Measurements from ENCODE around the gene LRP8.

Gene LRP8

DNA sequence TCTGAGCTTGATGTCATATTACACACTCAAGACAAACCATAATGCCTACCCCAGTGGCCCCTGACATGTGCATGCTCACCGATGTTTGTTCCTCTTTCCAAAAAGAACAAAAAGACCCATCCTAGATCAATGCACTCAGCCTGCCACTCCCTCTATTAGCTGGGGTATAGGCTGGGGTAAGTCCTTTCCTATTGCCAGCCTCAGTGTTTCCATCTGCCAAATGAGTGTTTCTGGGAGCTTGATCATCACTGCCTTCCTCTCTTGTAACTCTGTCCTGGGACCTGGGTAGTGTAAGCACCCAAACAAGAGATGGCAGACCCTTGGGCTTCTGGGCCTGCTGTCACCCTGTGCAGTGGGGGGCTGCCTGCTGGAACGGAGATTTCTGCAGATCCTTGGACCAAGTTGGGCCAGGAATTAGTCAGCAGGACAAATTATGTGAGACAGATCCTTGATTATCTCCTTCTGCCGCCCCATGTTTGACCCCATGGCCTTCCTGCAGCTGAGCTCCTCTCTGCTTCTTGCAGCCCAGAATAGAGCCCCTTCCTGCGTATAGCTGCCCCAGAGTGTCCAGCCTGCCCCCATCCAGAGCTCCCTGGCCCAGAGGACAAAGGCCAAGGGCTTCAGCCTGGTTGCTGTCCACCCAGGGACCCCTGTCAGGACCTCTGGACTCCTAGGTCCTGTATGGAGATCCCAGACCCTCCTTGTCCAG, 31.5 kb upstream of the LRP8 start:
- DNase-seq, result no peak

- DNase-seq, result no peak
These were observed 28.8 kb upstream of the LRP8 start for GRCh38 chr1:53356637-53357036.

DNA sequence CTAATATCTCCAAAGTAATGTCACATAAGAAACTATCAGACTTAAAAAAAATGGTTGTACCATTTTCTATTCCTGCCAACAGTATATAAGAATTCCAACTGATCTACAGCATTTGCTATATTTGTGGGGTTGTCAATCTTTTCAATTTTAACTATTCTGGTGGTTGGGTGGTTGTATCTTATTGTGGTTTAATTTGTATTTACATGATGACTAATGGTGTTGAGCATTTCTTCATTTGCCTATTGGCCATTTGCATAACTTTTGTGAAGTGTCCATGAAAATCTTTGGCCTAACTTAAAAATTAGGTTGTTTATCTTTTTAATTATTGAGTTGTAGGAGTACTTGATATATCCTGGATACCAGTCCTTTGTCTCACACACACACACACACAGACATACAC, 26.2 kb upstream of the LRP8 start:
- DNase-seq, result no peak

DNA sequence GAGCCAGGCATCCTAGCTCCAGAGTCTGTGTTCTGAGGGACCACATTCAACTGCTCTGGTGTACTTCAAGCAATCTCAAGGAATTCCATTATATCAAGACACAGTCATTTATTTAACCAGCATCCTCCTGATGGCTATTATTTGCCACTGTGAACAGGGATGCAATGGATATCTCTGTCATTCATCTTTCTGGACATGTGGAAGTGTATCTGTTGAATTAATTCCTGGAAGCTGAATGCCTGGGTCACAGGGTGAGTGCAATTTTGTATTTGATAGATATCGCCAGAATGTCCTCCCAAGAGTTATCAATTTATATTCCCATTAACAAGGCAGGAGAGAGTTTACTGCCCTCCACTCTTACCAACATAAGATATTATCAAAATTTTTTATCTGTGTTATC, 24.7 kb upstream of the LRP8 start:
- DNase-seq, result no peak

GRCh38 chr1:53350853-53351767, 23.2 kb upstream of the LRP8 start:
- DNase-seq, result no peak

DNA sequence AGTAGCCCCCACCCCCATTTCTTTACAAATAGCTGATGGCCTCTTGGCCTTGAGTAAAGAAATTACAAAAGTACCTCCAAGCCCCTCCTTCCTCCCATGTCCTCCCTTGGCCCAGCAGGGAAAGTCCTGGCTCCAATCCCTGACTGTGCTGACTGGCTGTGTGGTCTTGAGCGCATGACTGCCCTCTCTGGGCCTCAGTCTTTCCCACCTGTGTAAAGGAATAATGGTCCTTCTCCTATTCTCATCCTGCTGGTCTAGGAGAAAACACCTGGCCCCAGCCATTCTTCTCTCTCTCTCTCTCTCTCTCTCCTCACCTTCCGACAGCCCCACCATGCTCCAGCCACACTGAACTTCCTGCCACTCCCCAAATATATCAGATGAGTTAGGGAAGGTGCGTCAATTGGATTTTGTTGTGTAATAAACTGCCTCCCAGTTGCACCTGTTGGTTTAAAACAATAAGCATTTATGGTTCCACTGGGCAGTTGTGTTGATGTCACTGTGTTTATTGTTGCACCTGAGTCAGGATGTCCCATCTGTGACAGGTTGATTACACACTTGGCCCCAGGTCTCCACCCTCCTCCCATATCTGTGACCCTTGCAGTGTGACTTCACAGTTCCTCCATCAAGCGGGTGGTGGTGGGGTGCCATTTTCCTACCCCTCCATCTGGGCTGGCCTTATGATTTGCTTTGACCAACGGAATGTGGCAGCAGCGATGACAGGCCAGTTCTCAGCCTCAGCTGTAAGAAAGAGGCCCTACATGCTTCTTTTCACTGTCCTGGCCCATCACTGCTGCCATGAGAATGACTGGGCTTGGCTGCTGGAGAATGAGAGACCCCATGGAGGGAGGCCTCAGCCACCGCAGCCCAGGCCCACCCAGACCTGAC, 22.3 kb upstream of the LRP8 start:
- DNase-seq, result no peak

- no peak for DNase-seq
These were observed 21.5 kb upstream of the LRP8 start for GRCh38 chr1:53349369-53349835.

DNA sequence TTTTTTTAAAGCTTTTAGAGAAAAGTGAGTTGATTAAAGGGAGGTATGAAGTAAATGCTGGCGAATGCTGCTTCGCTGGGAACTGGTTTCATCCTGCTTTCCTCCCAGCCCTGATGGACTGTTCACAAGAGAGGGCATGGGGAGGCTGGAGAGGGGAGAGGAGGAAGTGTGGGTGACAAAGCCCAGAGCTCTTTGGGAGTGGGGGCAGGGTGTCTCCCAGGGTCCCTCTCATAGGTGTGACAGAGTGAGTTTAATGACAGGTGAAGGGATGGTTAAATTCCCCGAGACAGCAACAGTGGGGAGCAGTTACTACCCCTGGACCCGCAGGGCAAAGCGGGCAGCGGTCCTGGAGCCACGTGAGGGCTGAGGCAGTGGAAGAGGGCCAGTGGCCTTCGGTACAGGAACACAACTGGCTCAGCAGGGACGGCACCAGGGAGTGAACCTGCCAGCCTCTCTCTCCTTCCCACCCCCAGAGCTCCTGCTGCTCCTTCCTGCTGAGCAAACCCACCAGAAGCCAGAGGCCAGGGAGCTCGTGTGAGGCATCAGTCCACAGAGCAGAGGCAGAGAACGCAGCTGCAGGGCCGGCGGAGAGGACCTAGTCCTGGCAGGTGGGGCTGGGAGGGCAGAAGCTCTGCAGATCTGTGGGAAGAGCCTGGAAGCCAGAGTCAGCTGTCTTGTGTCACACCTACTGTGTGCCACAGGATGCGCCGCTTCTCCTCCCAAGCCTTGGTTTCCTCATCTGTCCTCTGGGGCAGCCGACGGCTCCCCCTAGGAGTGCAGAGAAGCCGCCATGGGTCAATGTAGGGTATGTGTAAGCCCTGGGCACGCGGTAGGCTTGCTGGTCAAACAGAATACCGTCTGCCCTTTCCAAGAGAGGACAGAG, 20.9 kb upstream of the LRP8 start:
- no peak for DNase-seq

- no peak for DNase-seq
These were observed 18.9 kb upstream of the LRP8 start for GRCh38 chr1:53346814-53347176.

DNA sequence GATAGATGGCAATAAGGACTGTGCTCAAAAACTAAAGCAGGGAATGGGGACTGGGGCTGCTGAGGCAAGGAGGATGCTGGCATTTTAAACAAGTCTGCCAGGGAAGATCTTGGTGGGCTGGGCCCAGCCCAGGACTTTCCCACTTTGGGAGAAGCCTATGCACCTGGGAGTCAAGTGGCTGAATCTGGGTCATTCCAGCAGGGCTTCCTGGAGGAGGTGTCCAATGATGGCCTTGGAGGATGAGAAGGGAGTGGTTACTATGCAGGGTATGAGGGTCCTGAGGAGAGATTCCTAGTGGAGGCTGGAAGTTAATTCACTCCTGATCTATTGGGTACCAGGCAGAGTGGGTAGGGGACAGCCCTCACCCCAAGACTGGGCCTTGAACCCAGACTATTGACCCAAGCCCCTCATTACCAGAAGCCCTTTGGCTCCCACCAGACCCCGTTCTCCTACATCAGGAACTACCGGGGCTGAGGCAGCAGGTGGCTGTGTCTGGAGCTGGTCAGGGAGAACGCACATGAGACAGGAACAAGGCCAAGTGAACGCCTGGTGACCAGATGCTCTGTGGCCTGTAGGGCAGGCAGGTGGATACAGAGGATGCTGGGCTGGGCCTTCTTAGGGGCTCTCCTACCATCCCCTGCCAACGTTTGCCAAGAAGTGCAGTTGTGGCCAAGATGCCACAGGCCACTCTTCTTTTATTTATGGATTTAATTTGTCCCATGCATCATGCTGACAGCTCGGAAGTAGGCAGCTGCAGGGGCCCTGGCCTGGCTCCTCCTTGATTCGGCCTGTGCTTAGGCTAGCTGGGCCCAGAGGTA, 18.3 kb upstream of the LRP8 start:
- DNase-seq, result no peak

GRCh38 chr1:53344921-53345838, 17.3 kb upstream of the LRP8 start:
- DNase-seq, result no peak

DNA sequence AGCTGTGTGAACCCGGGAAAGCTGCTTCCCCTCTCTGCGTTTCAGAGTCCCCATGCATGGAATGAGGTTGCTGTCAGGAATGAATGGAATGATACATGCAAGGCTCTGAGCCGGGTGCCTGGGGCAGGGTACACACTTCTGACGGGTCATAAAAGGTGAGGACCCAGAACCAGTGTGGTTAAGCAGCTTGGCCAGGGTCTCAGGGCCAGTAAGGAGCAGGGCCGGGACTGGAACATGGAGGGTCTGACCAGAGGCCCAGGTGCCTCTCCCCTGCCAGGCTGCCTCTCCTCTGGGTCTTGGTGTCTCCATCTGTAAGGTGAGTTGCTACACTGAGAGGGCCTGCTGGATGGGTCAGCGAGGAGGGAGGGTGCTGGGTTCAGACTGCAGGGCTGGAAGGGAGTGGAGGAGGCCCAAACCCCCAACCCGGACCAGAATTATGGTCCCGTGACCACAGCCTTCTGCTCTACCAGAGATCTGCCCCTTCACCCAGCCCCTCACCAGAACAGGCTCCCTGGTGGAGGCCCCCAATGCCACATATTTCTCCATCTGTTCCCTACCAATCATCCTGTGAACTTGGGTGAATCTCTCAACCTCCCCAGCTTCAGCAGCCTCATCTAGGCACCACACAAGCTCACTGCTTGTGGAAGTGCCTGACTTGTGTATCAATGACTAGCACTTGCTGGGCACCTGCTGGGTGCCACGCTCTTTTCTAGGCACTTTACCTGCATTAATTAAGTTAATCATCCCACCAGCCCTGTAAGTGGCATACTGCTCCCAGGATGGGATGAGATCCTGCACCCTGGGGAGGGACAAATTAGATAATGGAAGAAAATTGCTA, 16.2 kb upstream of the LRP8 start:
- no peak for DNase-seq

- no peak for DNase-seq
These were observed 15.0 kb upstream of the LRP8 start for GRCh38 chr1:53342735-53343470.

DNA sequence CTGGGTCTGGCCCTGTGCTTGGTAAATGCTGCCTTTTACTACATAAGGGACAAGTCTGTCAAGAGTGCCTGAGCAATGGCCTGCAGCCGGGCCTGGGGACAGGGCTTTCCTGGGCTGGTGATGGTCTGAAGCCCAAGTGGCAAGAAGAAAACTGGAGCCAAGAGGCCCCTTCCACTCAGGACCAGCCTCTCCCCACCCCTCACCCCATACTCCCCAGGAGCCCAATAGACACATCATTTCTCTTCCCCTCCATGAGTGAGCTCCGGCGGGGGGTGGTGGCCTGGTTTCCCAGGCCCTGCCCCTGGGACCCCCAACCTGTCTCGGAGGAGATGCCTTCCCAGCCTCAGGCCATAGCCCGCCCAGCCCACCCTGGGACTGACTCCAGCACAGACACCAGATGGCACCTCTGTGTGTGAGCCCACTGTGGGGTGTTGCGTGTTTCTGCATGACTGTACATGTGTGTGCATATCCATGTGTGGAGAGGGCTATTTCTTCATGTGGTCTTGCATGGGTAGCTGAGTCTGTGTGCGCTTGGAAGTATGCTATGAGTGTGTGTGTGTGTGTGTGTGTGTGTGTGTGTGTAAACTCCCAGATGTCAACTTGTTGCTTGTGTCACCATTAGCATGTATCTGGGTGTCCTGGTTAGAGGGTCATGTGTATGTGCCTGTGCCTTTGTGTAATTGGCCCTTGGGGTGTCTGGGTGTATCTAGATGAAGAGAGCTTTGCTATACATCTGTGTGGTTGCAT, 14.3 kb upstream of the LRP8 start:
- DNase-seq, result no peak

DNA sequence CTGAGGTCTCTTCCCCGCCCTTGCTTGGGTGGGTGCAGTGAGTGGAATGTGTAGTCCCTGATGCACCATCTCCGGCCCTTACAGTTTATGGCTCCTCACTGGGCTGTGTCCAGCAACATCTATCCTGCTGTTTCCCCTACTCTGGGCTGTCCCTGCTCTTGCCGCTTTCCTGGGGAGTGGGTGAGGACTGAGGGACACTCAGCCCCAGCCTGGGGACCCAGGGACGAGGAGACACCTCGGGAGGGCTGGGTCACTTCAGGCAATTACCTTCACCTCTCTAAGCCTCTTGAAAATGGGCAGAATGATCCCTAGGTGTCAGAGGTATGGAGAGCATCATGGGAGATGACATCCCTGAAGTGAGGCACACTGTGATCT, 13.6 kb upstream of the LRP8 start:
- no peak for DNase-seq

DNA sequence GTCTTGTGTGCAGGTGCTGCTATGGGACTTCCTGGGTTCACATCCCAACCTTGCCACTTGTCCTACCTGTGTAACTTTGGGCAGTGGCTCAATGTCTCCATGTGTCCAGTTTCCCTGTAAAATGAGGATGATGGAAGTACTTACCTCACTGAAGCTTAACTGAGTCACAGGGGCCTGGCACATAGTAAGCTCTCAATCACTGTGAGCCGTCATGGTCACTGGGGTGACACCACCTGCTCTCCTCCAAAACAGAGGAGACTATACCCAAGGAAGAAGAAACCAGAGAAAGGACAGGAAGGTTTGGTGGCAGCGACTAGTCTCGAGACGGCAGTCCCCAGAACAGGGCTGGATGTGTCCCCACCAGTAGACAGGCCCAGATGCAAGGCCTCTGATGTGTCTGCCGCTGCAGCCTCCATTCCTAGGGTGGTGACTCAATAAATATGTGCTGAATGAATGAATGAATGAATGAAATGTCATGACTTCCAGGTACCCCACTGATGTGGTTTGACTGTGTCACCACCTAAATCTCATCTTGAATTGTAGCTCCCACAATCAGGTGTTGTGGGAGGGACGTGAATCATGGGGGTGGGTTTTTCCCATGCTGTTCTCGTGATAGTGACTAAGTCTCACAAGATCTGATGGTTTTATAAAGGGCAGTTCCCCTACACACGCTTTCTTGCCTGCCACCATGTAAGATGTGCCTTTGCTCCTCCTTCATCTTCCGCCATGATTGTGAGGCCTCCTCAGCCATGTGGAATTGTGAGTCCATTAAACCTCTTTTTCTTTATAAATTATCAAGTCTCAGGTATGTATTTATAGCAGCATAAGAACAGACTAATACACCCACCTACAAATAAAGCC, 13.0 kb upstream of the LRP8 start:
- no peak for DNase-seq

Measured in CD4-positive, alpha-beta T cell treated with Interleukin-17A for 1 hour (primary cell).